Panc1 (cell line): ENCODE data around the gene TULP4.

Source experiments
- TCF7L2 ChIP-seq: IDR thresholded peaks from 2 replicates; pipeline ENCODE4 v1.6.1; 2011; ENCODE audit warnings: mild to moderate bottlenecking, low read depth, low read length, inconsistent platforms
- TF ChIP-seq, protein P1 (sequence below): fragments of 450-650 bp; IDR thresholded peaks from 2 replicates; pipeline ENCODE4 v1.5.1; 2017; ENCODE audit warnings: mild to moderate bottlenecking

DNA sequence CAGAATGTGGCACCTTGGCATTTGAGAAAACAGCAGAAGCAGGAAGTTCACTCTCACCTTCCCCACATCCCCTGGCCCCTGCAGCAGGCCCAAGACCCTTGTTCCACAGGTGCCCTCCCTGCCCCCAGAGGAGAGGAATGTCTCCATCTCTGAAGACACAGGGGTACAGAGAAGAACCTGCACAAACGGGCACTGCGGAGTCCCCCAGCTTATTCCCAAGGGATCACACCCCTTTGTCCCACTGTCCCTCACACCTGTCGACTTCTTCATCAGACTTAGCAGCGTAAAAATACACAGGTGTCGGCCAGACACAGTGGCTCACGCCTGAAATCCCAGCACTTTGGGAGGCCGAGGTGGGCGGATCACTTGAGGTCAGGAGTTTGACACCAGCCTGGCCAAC lies 204.8 kb downstream of the TULP4 start:
- TF ChIP-seq, protein P1, sequence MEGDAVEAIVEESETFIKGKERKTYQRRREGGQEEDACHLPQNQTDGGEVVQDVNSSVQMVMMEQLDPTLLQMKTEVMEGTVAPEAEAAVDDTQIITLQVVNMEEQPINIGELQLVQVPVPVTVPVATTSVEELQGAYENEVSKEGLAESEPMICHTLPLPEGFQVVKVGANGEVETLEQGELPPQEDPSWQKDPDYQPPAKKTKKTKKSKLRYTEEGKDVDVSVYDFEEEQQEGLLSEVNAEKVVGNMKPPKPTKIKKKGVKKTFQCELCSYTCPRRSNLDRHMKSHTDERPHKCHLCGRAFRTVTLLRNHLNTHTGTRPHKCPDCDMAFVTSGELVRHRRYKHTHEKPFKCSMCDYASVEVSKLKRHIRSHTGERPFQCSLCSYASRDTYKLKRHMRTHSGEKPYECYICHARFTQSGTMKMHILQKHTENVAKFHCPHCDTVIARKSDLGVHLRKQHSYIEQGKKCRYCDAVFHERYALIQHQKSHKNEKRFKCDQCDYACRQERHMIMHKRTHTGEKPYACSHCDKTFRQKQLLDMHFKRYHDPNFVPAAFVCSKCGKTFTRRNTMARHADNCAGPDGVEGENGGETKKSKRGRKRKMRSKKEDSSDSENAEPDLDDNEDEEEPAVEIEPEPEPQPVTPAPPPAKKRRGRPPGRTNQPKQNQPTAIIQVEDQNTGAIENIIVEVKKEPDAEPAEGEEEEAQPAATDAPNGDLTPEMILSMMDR: no peak
- TF ChIP-seq TCF7L2: no peak
